GM03348 (cell line): Measurements from ENCODE around the gene DVL1.

Source experiments
- DNase-seq: peaks from one replicate; pipeline ENCODE4 v3.0.0; 2012; ENCODE audit warnings: low spot score

Gene DVL1

GRCh38 chr1:1310476-1311053, 38.7 kb downstream of the DVL1 start:
- no peak for DNase-seq

GRCh38 chr1:1310109-1310385, 39.2 kb downstream of the DVL1 start:
- no peak for DNase-seq

GRCh38 chr1:1309251-1310108, 39.7 kb downstream of the DVL1 start:
- no peak for DNase-seq

GRCh38 chr1:1308756-1309250, 40.4 kb downstream of the DVL1 start:
- peak; percentile 35 for DNase-seq

GRCh38 chr1:1307923-1308755, 41.1 kb downstream of the DVL1 start, which contains the start of the genes ACAP3 and PUSL1:
TSS of gene ACAP3 (minus strand) at chr1:1307930. CDS start at chr1:1307815, 115 bp downstream.
TSS of gene PUSL1 (plus strand) at chr1:1308597. CDS start at chr1:1308644, 47 bp downstream.
- peak; percentile 100 for DNase-seq

GRCh38 chr1:1307261-1307922, 41.8 kb downstream of the DVL1 start:
- DNase-seq, result peak; percentile 73

DNA sequence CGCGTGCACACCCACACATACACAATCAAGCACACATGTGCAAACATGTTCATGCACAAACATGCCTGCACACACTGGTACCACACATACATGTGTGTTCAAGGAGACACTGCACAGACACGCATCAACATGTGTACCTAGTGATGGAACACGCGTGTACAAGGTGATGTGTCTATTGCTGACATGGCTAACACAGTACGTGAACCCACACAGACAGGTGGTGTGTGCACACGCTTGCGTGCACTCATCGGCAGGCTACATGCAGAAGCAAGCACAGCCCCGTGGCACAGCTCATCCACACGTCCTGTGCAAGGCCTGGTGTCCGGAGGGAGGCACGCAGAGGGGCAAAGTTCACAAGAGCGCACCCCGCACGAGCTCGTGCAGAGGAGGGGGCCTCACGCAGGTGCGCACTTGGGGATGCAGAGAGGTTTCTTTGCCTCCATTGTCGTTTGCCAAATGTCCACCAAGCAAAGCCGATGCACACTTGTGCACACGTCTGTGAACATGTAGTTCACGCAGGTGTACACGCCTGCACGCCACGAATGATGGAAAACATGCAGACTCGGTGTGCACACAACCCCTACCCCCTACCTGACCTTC, 42.5 kb downstream of the DVL1 start:
- DNase-seq, result no peak

- peak; percentile 40 for DNase-seq
Measured at GRCh38 chr1:1306070-1306660, 43.1 kb downstream of the DVL1 start.

GRCh38 chr1:1305300-1306069, 43.7 kb downstream of the DVL1 start:
- DNase-seq, result peak; percentile 87

DNA sequence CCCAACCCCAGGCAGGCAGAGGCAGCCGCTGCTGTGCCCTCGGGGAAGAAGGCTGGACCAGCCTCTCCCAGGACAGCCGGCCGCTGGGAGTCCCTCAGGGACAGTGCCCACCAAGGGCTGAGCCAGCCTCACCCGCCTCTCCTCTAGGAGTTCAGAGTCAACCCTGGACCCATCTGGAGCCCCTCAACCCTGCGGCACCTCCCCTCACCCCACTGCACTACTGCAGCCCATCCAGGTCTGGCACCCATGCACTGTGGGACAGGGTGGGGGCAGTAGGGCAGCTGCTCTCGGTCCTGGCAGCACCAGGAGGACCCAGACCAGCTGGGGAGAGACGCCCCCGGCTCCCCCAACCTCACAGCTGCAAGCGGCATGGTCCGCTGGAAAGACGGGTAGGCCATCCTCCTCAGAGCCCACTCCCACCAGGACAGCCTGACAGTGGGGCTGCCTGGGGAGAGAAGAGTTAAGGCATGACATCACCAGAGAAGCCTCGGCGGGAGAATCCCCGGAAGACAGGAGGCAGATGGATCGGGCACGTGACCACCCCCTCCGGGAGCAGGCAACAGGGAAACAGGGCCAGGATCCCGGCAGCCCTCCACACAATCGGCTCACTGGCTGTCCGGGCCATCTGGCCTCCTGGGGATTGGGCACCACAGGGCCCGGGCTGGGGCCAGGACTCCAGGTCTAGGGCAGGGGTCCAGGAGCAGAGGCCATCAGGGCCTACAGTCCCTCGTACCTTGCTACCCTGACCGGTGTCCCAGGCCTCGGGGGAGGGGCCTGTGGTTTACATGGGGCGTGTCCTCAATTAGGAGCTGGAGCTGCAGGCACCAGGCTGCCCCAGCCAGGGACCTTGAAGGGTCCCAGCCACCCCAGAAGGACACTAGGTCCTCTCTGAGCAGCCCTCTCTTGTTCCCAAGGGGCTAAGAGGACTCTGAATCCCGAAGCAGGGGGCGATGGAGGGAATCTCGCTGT, 44.6 kb downstream of the DVL1 start:
- peak; percentile 89 for DNase-seq

DNA sequence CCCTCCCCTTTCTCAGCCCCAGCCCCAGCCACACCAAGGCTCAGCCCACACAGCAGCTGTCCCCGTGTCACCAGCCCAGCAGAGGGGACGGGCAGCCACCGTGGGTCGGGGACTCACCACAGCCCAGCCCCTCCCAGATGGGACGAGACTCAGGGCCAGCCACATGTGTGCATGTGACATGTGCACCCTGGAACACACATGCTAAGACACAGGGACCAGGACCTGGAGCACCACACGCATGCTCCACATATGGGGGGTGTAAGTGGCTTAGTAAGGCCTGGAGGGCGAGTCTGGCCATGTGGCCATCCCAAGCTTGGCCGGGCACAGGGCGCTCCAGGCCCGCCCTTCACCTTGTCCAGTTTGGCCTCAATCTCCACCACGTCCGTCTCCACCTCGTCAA, 45.5 kb downstream of the DVL1 start:
- no peak for DNase-seq

- DNase-seq, result no peak
Measured at GRCh38 chr1:1302951-1303509, 46.2 kb downstream of the DVL1 start.

GRCh38 chr1:1302006-1302430, 47.2 kb downstream of the DVL1 start:
- DNase-seq, result no peak

GRCh38 chr1:1300352-1300739, 48.9 kb downstream of the DVL1 start:
- DNase-seq, result no peak

DNA sequence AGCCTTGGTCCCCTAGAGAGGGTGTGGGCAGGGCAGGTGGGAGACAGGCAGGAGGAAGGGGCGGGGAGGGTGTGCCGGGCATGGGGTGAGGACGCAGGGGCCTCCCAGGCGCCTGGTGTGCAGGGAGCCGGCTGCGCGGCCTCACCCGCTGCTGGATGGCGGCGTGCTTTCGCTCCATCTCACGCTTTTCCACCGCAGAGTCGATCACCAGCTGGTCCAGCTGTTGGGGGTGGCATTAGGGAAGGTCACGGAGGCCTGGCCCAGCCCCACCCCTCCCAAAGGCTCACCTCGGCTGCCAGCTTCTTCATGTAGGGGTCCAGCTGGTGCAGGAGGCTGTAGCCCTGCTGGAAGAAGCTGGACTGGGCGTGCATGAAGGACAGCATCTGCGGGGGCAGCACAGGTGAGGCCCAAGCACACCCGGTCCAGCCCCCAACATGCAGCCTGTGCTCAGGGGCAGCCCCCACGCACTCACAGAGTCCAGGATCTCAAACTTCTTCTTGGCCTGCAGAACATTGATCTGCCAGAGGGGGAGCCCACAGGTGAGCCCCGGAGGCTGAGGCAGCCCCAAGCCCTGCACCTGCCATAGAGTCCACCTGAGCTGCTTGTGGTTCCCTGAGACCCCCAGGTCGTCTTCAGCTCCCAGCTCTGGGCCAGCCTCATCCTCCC, 49.4 kb downstream of the DVL1 start:
- DNase-seq, result no peak

GRCh38 chr1:1298861-1299685, 50.1 kb downstream of the DVL1 start:
- no peak for DNase-seq

GRCh38 chr1:1297802-1298424, 51.3 kb downstream of the DVL1 start:
- no peak for DNase-seq
